GM19035 (cell line): Measurements from ENCODE around the gene MAP3K7CL.

Experiments
- ATAC-seq: cut with Tn5 transposase; IDR thresholded peaks from one replicate; pipeline ENCODE4 v1.9.1; 2021; ENCODE audit not compliant: unreplicated experiment

MAP3K7CL gene

GRCh38 chr21:29194342-29194741 lies 63.9 kb downstream of the MAP3K7CL start:
- ATAC-seq = no peak

- ATAC-seq = no peak
Observed at GRCh38 chr21:29194847-29195246, 64.4 kb downstream of the MAP3K7CL start.

- peak; percentile 94 for ATAC-seq
Observed at GRCh38 chr21:29195981-29196669, 65.7 kb downstream of the MAP3K7CL start.

GRCh38 chr21:29196670-29197191 lies 66.3 kb downstream of the MAP3K7CL start:
- peak; percentile 2 for ATAC-seq

GRCh38 chr21:29201186-29201585 lies 70.7 kb downstream of the MAP3K7CL start:
- ATAC-seq = no peak

- ATAC-seq = no peak
Observed at GRCh38 chr21:29205009-29205408, 74.6 kb downstream of the MAP3K7CL start.

- ATAC-seq = no peak
Observed at GRCh38 chr21:29205988-29206387, 75.5 kb downstream of the MAP3K7CL start.

- no peak for ATAC-seq
Observed at GRCh38 chr21:29206445-29206844, 76.0 kb downstream of the MAP3K7CL start.

- no peak for ATAC-seq
Observed at GRCh38 chr21:29207201-29207600, 76.8 kb downstream of the MAP3K7CL start.

- ATAC-seq = no peak
Observed at GRCh38 chr21:29208044-29208681, 77.7 kb downstream of the MAP3K7CL start.

GRCh38 chr21:29208682-29209059 lies 78.2 kb downstream of the MAP3K7CL start:
- ATAC-seq = no peak

GRCh38 chr21:29209696-29210095 lies 79.3 kb downstream of the MAP3K7CL start:
- ATAC-seq = no peak

GRCh38 chr21:29211205-29211604 lies 80.8 kb downstream of the MAP3K7CL start:
- ATAC-seq = no peak

GRCh38 chr21:29212446-29212845 lies 82.0 kb downstream of the MAP3K7CL start:
- ATAC-seq = no peak

- no peak for ATAC-seq
Observed at GRCh38 chr21:29213513-29214385, 83.3 kb downstream of the MAP3K7CL start.

GRCh38 chr21:29215709-29216108 lies 85.3 kb downstream of the MAP3K7CL start:
- no peak for ATAC-seq

- ATAC-seq = no peak
Observed at GRCh38 chr21:29217818-29218291, 87.4 kb downstream of the MAP3K7CL start.

GRCh38 chr21:29218749-29219148 lies 88.3 kb downstream of the MAP3K7CL start:
- no peak for ATAC-seq

- no peak for ATAC-seq
Observed at GRCh38 chr21:29219165-29219770, 88.8 kb downstream of the MAP3K7CL start.

- ATAC-seq = no peak
Observed at GRCh38 chr21:29221253-29221744, 90.9 kb downstream of the MAP3K7CL start.

- ATAC-seq = no peak
Observed at GRCh38 chr21:29224006-29224405, 93.6 kb downstream of the MAP3K7CL start.
